B cell (primary cell): ENCODE measurements around the gene JAK1.

Experiments
- EZH2 ChIP-seq: IDR thresholded peaks from 2 replicates; pipeline ENCODE4 v1.6.1; 2012; ENCODE audit warnings: borderline replicate concordance, low read depth, mild to moderate bottlenecking, moderate library complexity, low read length; ENCODE audit not compliant: insufficient read depth, poor library complexity, severe bottlenecking
- TF ChIP-seq, protein P1 (sequence below): fragments of 200-600 bp; IDR thresholded peaks from one replicate; pipeline ENCODE4 v1.8.0; 2022; ENCODE audit warnings: antibody characterized with exemption, mild to moderate bottlenecking

DNA sequence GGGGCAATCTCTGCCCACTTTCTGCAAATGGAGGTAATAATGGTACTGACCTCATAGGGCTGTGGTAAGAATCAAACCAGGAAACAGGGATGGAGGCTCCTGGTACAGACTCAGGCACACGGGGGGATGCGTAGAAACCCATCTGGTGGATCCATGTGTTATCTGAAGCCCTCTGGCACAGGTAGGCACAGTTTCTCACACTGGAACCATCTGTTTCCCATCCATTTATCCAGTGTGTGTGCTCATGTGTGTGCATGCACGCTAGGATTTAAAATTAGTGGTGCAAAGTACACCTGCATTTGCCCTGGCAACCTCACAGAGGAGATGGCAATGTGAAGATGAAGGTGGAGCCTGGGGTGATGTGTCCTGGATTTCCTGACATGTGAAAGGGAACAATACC, 118.2 kb downstream of the JAK1 start:
- TF ChIP-seq EZH2, result no peak
- TF ChIP-seq, protein P1, sequence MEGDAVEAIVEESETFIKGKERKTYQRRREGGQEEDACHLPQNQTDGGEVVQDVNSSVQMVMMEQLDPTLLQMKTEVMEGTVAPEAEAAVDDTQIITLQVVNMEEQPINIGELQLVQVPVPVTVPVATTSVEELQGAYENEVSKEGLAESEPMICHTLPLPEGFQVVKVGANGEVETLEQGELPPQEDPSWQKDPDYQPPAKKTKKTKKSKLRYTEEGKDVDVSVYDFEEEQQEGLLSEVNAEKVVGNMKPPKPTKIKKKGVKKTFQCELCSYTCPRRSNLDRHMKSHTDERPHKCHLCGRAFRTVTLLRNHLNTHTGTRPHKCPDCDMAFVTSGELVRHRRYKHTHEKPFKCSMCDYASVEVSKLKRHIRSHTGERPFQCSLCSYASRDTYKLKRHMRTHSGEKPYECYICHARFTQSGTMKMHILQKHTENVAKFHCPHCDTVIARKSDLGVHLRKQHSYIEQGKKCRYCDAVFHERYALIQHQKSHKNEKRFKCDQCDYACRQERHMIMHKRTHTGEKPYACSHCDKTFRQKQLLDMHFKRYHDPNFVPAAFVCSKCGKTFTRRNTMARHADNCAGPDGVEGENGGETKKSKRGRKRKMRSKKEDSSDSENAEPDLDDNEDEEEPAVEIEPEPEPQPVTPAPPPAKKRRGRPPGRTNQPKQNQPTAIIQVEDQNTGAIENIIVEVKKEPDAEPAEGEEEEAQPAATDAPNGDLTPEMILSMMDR, result no peak
